Heart left ventricle (tissue), 16 donors: ENCODE measurements around the gene RAD51B. TPM values are rescaled to one million over a fixed set of nuclear protein-coding genes. Genes with fewer than 3 reads are reported as not detected.
A peak's percentile ranks its signal among the peaks of the same experiment; 100 is the strongest.

Experiments used
- ATAC-seq, 4 donors: fragments of 200-7000 bp; cut with Tn5 transposase; one replicate each; pipeline ENCODE4 v1.9.1; 2020 to 2022; ENCODE audit warnings: moderate library complexity in 4 of 4, mild to moderate bottlenecking in 3 of 4, moderate number of reproducible peaks in 1 of 4
- DNase-seq, 5 donors: peaks; one replicate each; pipeline ENCODE4 v3.0.0-alpha.2; 2020
- H3K27ac ChIP-seq, 12 donors: fragments of 200-600 bp; sonication (generic) in 4 of 12; one replicate each; pipeline versions ENCODE4 v1.5.0 to v1.8.0; 2016 to 2022; ENCODE audit warnings: mild to moderate bottlenecking in 2 of 12
- H3K27me3 ChIP-seq, 9 donors: fragments of 200-600 bp; sonication (generic) in 2 of 9; one replicate each; pipeline versions ENCODE4 v1.5.1 to v1.8.0; 2016 to 2022; ENCODE audit warnings: mild to moderate bottlenecking in 3 of 9
- H3K36me3 ChIP-seq, 9 donors: fragments of 200-600 bp; sonication (generic) in 2 of 9; one replicate each; pipeline versions ENCODE4 v1.5.0 to v1.8.0; 2018 to 2022; ENCODE audit warnings: mild to moderate bottlenecking in 2 of 9
- H3K4me1 ChIP-seq, 12 donors: fragments of 200-600 bp; sonication (generic) in 4 of 12; one replicate each; pipeline versions ENCODE4 v1.5.0 to v1.8.0; 2016 to 2022; ENCODE audit warnings: mild to moderate bottlenecking in 3 of 12
- H3K4me3 ChIP-seq, 12 donors: fragments of 200-600 bp; sonication (generic) in 4 of 12; one replicate each; pipeline versions ENCODE4 v1.5.0 to v1.8.0; 2017 to 2022; ENCODE audit warnings: mild to moderate bottlenecking in 9 of 12, moderate library complexity in 4 of 12
- H3K9me3 ChIP-seq, 12 donors: fragments of 200-600 bp; sonication (generic) in 4 of 12; one replicate each; pipeline versions ENCODE4 v1.5.0 to v1.8.0; 2016 to 2022; ENCODE audit warnings: mild to moderate bottlenecking in 1 of 12
- CTCF ChIP-seq, 12 donors: fragments of 200-600 bp; sonication (generic) in 4 of 12; IDR thresholded peaks; one replicate each; pipeline versions ENCODE4 v1.5.0 to v1.8.0; 2018 to 2022; ENCODE audit warnings: antibody characterized with exemption in 12 of 12, mild to moderate bottlenecking in 5 of 12
- POLR2A ChIP-seq, 2 donors: fragments of 450-650 bp; IDR thresholded peaks; one replicate each; pipeline ENCODE4 v1.6.1; 2017; ENCODE audit warnings: antibody characterized with exemption in 2 of 2, mild to moderate bottlenecking in 2 of 2, moderate library complexity in 2 of 2
- WGBS, 4 donors: extraction: QIAGEN DNeasy Blood & Tissue Kit in 2 of 4; methylation state at CpG; one replicate each; pipeline versions ENCODE4 v1.1.5 to v1.1.7; 2013 to 2018; 5-methylcytosine and 5-hydroxymethylcytosine counted together
- intact Hi-C, 10 donors: fragments of 100-400 bp; cut with DNase I; formaldehyde crosslinking; loops; one replicate each; pipeline versions ENCODE4 v1.11.1 to v1.14.2; 2022
- polyA plus RNA-seq, 2 donors: library from polyadenylated mRNA; stranded (reverse); fragments of 200-250 nt; gene quantifications; one replicate each; pipeline ENCODE4 v1.2.3, GENCODE V29; 2013
- total RNA-seq, 9 donors: library from RNA; depleted of rRNA in 2 of 9; stranded (reverse); fragments of >200 nt in 2 of 9; fragmentation: NEBNext Ultra II Directional in 3 of 9; extraction: Animal tissue kit (Norgen Biotek cat#: 25700) in 3 of 9; gene quantifications; one replicate each; pipeline versions ENCODE4 v1.1.0 to v1.2.4, GENCODE V29; 2016 to 2023
- donor health status: ischemic (EF 13 %, LVEDD 7.1; RV severe dilation, severe dysfunction).
- donor health status: healthy with polysubstance abuse.
- donor health status: DM: no; HTN: yes; CAD: no.
- donor health status: DM: no; HTN: no; CAD: no.
- donor health status: ischemic (EF 25% LVEDD 6.9; RV normal size, moderate dysfunction).
- donor health status: ischemic (EF 25% LVEDD 5.7; RV mildly dilated, moderate dysfunction).
- donor health status: healthy.
- donor health status: DM: yes; HTN: yes; CAD: no.
- donor health status: ischemic (EF 35%, LVEDD 5.7; RV mildly dilated, moderate dysfunction).
- donor health status: nonischemic (EF 11% LVEDD 7.7; RV severe dilation, severe dysfunction).
- donor health status: DM: yes; HTN: yes; CAD: no.
- donor health status: PGD.
- donor health status: ischemic (EF 29% LVEDD 5.4; RV normal size, mild dysfunction).
- donor health status: nonischemic (EF 23%, LVEDD 6.1; RV moderate dilation, normal function).

RAD51B gene
- total and polyA plus RNA-seq, 11 donors: 1.3 to 11.3 (median 3.2) TPM

- no peak overlapping the region for H3K4me3 ChIP-seq
- intact Hi-C loops: loop anchor here in 2 of 10 donors (10.0 kb wide), 2 partner anchors 92 to 162 kb away; no protein-coding TSS in a partner anchor
- no peaks in the 10 kb centered on the region for H3K27me3 ChIP-seq
- H3K4me1 ChIP-seq: peaks cover 5 to 40% (median 25%) of the 10 kb centered on the region in 12 donors
- no peak for TF ChIP-seq POLR2A (IDR thresholded peaks at IDR 0.05)
- no peak for TF ChIP-seq CTCF (IDR thresholded peaks at IDR 0.05)
- WGBS, 4 donors: 59 to 80% (median 64%) methylated on average over 1 of the region's 1 CpG
- H3K36me3 ChIP-seq: no peaks in the 10 kb centered on the region
- no peaks in the 10 kb centered on the region for H3K9me3 ChIP-seq
- H3K27ac ChIP-seq: peak overlapping the region in 2 of 12 donors; percentile 9 to 83
- ATAC-seq (no peak), DNase-seq (no peak)
Observed at GRCh38 chr14:68236582-68237458, 417.2 kb downstream of the RAD51B start.

- H3K27me3 ChIP-seq: no peaks in the 10 kb centered on the region
- ATAC-seq: no peak
- no peak overlapping the region for H3K4me3 ChIP-seq
- TF ChIP-seq POLR2A (IDR thresholded peaks at IDR 0.05) (no peak), CTCF (IDR thresholded peaks at IDR 0.05) (no peak)
- H3K36me3 ChIP-seq: no peaks in the 10 kb centered on the region
- H3K4me1 ChIP-seq: peaks cover 0 to 32% (median 12%) of the 10 kb centered on the region in 12 donors
- intact Hi-C loops: loop anchor here in 2 of 10 donors (10.0 kb wide), 2 partner anchors 94 to 164 kb away; no protein-coding TSS in a partner anchor
- peak overlapping the region in 1 of 12 donors; percentile 83 for H3K27ac ChIP-seq
- no peaks in the 10 kb centered on the region for H3K9me3 ChIP-seq
- WGBS, 4 donors: 94 to 100% (median 99%) methylated on average over 1 of the region's 1 CpG
- DNase-seq: no peak
Observed at GRCh38 chr14:68238551-68238950, 419.0 kb downstream of the RAD51B start.

GRCh38 chr14:68238976-68239375 is 419.4 kb downstream of the RAD51B start:
- DNase-seq (no peak), ATAC-seq (no peak)
- H3K9me3 ChIP-seq: no peaks in the 10 kb centered on the region
- intact Hi-C loops: loop anchor here in 2 of 10 donors (10.0 kb wide), 2 partner anchors 94 to 164 kb away; no protein-coding TSS in a partner anchor
- H3K4me1 ChIP-seq: peaks cover 0 to 32% (median 14%) of the 10 kb centered on the region in 12 donors
- TF ChIP-seq POLR2A (IDR thresholded peaks at IDR 0.05) (no peak), CTCF (IDR thresholded peaks at IDR 0.05) (no peak)
- H3K4me3 ChIP-seq: no peak overlapping the region
- 87 to 99% (median 93%) methylated on average over 3 of the region's 3 CpGs for WGBS, 4 donors
- no peaks in the 10 kb centered on the region for H3K36me3 ChIP-seq
- peak overlapping the region in 1 of 12 donors; percentile 83 for H3K27ac ChIP-seq
- H3K27me3 ChIP-seq: no peaks in the 10 kb centered on the region
